ENCODE data around the gene FRK.

The FRK gene

DNA sequence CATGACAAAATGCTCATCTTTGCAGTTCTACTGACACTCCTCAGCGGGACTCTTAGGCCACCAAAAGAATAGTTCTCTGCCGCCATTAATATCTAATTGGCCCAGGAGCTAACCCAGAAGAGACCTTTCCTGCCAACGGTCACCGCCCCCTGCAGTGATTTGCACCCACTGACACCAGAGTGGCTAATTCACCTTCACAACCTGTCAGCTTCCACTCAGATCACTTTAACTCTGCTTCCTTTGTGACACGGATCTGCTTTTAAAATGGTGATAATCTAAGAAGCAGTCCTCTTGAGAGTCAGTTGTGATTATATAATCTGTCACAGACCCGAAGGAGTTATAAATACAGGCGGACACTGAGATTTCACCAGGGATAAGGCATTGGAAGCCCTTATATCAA, 172.8 kb downstream of the FRK start:
- DNase-seq (ENCODE audit: low spot score) = no peak
- TF ChIP-seq, protein P1, sequence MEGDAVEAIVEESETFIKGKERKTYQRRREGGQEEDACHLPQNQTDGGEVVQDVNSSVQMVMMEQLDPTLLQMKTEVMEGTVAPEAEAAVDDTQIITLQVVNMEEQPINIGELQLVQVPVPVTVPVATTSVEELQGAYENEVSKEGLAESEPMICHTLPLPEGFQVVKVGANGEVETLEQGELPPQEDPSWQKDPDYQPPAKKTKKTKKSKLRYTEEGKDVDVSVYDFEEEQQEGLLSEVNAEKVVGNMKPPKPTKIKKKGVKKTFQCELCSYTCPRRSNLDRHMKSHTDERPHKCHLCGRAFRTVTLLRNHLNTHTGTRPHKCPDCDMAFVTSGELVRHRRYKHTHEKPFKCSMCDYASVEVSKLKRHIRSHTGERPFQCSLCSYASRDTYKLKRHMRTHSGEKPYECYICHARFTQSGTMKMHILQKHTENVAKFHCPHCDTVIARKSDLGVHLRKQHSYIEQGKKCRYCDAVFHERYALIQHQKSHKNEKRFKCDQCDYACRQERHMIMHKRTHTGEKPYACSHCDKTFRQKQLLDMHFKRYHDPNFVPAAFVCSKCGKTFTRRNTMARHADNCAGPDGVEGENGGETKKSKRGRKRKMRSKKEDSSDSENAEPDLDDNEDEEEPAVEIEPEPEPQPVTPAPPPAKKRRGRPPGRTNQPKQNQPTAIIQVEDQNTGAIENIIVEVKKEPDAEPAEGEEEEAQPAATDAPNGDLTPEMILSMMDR (IDR thresholded peaks at IDR 0.05; ENCODE audit: extremely low read depth, missing control alignments) = no peak

DNA sequence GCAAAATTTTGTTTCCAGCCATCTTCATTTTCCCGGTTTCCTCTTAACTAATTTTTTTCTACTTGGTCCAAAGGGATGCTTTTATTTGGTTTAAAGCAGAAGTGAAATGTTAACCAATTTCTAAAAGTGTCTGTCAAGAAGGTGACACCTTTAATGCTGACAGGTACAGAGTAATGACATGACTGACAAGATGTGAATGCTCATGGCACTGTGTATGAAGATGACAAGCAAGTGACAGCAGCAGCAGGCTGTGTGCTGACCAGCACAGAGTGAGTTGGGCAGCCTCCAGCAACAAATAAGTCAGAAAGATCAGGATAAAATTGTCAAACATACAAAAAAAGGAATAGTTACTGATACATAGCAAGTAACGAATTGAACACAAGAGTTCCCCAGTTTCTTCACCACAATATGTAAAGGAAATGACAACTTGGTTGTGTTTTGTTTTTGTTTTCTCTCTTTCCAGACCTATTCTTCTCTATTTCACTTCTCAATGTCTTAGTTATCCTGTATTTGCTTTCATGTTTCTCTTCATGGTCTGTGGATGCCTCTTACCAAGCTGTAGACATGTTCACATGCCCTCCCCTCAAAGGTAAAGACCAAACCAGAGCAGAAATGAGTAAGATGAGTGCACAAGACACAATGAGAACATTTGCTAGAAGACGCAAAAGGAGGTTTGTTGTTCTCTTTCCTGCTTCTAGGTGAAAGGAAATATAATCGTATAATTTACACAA, 174.9 kb downstream of the FRK start:
- DNase-seq (ENCODE audit: low spot score) = peak; percentile 18
- TF ChIP-seq, protein P1 (IDR thresholded peaks at IDR 0.05; ENCODE audit: extremely low read depth, missing control alignments) = no peak

DNA sequence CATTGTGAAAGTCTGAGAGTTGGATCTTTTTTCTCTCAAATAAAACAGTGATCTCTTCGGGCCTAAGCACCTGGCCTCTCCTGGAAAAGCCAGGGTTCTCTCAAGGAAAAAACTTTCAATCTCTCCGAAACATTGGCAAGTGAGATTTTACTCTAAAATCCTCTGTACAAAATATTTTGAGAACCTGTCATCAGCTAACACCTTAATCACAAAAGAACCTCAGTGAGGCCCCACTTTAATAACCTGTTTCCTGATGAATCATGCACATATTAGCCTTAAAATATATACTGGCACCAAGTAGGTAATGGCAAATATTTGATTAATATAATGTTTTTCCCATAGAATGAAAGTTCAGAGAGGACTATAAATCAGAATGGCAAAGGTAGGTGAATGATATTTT, 177.9 kb downstream of the FRK start:
- DNase-seq (ENCODE audit: low spot score) = no peak
- TF ChIP-seq, protein P1 (IDR thresholded peaks at IDR 0.05; ENCODE audit: extremely low read depth, missing control alignments) = no peak

DNA sequence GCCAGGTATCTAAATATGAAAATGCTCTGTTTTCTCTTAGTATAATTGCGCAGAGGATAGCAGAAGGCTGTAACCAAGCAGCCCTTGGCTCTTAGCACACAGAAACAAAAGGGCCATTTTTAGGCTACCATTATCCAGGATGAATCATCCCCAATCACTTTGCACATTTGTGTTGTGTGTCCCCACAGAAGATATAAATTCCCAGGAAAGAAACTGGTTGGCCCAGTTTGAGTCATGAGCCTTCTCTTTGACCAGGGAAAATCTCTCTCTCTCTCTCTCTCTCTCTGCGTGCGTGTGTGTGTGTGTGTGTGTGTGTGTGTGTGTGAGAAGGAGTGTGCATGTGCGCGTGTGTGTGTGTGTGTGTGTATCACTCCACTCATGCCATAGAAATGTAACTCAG, 178.5 kb downstream of the FRK start:
- TF ChIP-seq, protein P1 (IDR thresholded peaks at IDR 0.05; ENCODE audit: extremely low read depth, missing control alignments) = no peak
- DNase-seq (ENCODE audit: low spot score) = no peak
